ENCODE measurements around the gene RAB41. TPM values are rescaled to one million over a fixed set of nuclear protein-coding genes. Genes with fewer than 3 reads are reported as not detected.

Gene RAB41
- total RNA-seq, 1 experiment from 2014 or later: not detected

DNA sequence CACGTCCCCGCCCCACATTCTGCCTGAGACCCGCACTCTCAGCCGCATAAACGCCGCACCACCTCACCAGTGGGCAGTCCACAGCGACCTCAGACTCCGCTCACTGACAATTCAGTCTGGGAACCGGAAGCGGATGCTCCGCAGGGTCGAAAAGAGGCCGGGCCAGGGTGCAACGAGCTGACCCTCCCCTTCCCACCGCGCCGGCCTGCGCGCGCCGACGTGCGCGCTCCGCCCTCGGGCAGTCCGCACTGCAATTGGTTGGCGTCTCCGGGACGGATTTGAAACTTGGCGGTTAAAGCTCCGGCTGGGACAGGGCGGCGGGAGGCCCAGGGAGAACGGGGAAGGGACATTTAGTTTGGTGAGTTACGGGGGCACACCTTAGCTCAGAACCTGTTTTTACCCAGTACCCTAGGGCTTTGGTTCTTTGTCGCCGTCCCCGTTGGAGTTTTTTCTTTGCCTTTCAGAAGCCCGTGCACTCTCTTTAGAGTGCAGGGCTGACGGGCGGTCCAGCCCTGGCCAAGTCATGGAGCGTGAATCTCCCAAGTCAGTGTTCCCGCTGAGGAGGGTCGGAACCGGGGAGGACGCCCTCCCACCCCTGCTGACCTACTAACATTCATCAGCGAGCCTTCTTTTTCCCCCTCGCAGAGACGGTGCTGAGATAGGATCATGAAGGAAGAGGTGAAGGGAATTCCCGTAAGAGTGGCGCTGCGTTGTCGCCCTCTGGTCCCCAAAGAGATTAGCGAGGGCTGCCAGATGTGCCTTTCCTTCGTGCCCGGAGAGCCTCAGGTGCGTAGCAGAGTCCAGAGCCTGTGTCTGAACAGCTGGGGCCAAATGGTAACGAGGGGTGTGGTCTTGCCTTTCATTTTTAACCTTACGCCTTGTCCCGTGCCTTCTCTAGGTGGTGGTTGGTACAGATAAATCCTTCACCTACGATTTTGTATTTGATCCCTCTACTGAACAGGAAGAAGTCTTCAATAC lies 8.1 kb downstream of the RAB41 start, which contains the start of the genes KIF4A and PDZD11:
TSS of gene KIF4A (plus strand) at position 312 of the 978 bp plus-strand sequence. CDS start at position 667, 355 bp downstream.
TSS of gene PDZD11 (minus strand) at position 135 of the 978 bp plus-strand sequence. CDS start 586 bp downstream, outside the sequence.
- H3K9me3 ChIP-seq (ENCODE audit: low read length): no peaks in the 10 kb centered on the region
- peaks cover 5% of the 10 kb centered on the region for H3F3A ChIP-seq (ENCODE audit: low read length, unreplicated experiment)
- peaks cover 15% of the 10 kb centered on the region for H4K20me1 ChIP-seq (ENCODE audit: low read length)
- peaks cover 15% of the 10 kb centered on the region; the same call in 1 of the 2 replicates for H3K36me3 ChIP-seq (ENCODE audit: low read depth, low read length)
- H3K27me3 ChIP-seq (ENCODE audit: low read length): no peaks in the 10 kb centered on the region
- peak within 1 kb of the TSS; percentile 94 for H2AFZ ChIP-seq (ENCODE audit: low read length)
- H3K27ac ChIP-seq (ENCODE audit: low read length): peak within 1 kb of the TSS; percentile 52
- peak; percentile 88 for DNase-seq
- peak within 1 kb of the TSS; percentile 93 for H3K4me3 ChIP-seq (ENCODE audit: low read length)
- H3K4me1 ChIP-seq (ENCODE audit: insufficient read depth, low read length): peaks cover 23% of the 10 kb centered on the region
- TF ChIP-seq EZH2phosphoT487 (IDR thresholded peaks at IDR 0.05; ENCODE audit: borderline replicate concordance, low read length) (no peak), CTCF (conservative IDR thresholded peaks at IDR 0.05; ENCODE audit: low read depth, low read length) (no peak), EZH2 (IDR thresholded peaks at IDR 0.05; ENCODE audit: low read length, unreplicated experiment) (no peak)
- H3K9me2 ChIP-seq (replicated peaks; ENCODE audit: low read length): no peaks in the 10 kb centered on the region
- peaks cover 61% of the 10 kb centered on the region for H3K79me2 ChIP-seq (ENCODE audit: low read length)
- peak; percentile 93 for ATAC-seq
- CTCF ChIA-PET: interaction anchor here (0.7 to 2.0 kb wide), 2 partner anchors 157 to 187 kb away, joined by 3 to 8 read pairs; partner anchors contain the start of gene IGBP1
- H3K4me2 ChIP-seq (ENCODE audit: low read length): peak within 1 kb of the TSS; percentile 94
- intact Hi-C loops (cut with micrococcal nuclease): loop anchor here (2.0 to 10.0 kb wide), 3 partner anchors 42 to 155 kb away; partner anchors contain the start of gene IGBP1
- POLR2A ChIA-PET (ENCODE audit: unreplicated experiment): interaction anchor here (0.6 kb wide), 2 partner anchors 157 to 193 kb away, joined by 3 read pairs; partner anchors contain the start of gene IGBP1
- TSS peak; percentile 73 for BruUV-seq (replicated peaks)
- H3K9ac ChIP-seq (ENCODE audit: low read length): peak within 1 kb of the TSS; percentile 88

DNA sequence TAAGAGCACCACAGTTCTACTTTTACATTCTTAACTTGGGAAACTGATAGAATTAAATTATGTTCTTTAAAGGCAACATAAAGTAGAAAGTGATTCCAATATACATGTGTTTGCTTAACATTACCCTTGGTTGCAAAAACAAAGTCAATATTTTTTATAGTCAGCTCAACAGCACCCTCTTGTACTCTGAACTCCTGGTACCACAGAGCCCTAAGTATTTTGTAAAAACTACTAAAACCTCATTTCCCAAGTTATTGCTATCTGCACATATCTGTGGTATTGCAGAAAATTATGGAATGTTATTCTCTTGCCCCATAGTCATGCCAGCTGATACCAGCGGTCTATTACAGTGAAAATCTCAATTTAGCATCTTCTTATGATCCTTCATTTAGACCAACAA lies 10.8 kb downstream of the RAB41 start:
- POLR2A ChIA-PET (ENCODE audit: unreplicated experiment): no interaction called here
- CTCF ChIA-PET: no interaction called here
- intact Hi-C loops (cut with micrococcal nuclease): loop anchor here (5.0 to 10.0 kb wide), 2 partner anchors 40 to 158 kb away; partner anchors contain the start of gene IGBP1
- Histone ChIP-seq H3K4me1 (ENCODE audit: insufficient read depth, low read length) (peaks cover 23% of the 10 kb centered on the region), H3K9me3 (ENCODE audit: low read length) (no peaks in the 10 kb centered on the region), H3K4me2 (ENCODE audit: low read length) (peak overlapping the region; percentile 94), H3F3A (ENCODE audit: low read length, unreplicated experiment) (peaks cover 5% of the 10 kb centered on the region), H4K20me1 (ENCODE audit: low read length) (peaks cover 15% of the 10 kb centered on the region), H3K36me3 (ENCODE audit: low read depth, low read length) (peaks cover 25% of the 10 kb centered on the region), H2AFZ (ENCODE audit: low read length) (no peak overlapping the region), H3K27me3 (ENCODE audit: low read length) (no peaks in the 10 kb centered on the region), H3K9ac (ENCODE audit: low read length) (no peak overlapping the region), H3K4me3 (ENCODE audit: low read length) (peak overlapping the region; percentile 93), H3K79me2 (ENCODE audit: low read length) (peaks cover 84% of the 10 kb centered on the region), H3K9me2 (replicated peaks; ENCODE audit: low read length) (no peaks in the 10 kb centered on the region), H3K27ac (ENCODE audit: low read length) (no peak overlapping the region)
- peak; percentile 7 for DNase-seq
- BruUV-seq (replicated peaks): no TSS peak
- ATAC-seq: no peak
- TF ChIP-seq EZH2 (IDR thresholded peaks at IDR 0.05; ENCODE audit: low read length, unreplicated experiment): no peak
- no peak for TF ChIP-seq EZH2phosphoT487 (IDR thresholded peaks at IDR 0.05; ENCODE audit: borderline replicate concordance, low read length)
- TF ChIP-seq CTCF (conservative IDR thresholded peaks at IDR 0.05; ENCODE audit: low read depth, low read length): no peak; the same call in 1 of the 2 replicates

All from PC-3 (cell line).